Measurements from ENCODE around the gene ABCA4.
A peak's percentile ranks its signal among the peaks of the same experiment; 100 is the strongest.

The ABCA4 gene

DNA sequence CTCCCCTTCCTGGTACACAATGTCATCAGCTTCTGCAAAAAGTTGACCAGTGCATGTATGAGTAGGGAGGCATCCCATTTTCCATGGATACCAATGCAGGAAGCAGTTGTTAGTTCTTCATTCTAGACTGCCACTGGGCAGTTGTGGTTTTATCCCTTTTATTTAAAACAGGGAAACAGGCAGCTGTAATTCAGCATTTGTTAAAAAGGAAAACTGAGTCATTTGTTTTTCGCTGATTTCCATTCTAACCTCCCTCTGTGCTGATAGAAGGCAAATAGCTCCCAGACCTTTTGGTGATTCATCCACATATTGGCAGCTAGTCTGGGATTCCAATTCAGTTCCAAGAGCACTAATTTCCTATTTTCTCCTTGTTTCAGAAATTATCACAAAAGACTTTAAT lies 21.1 kb upstream of the ABCA4 start:
- Histone ChIP-seq H4K91ac (ENCODE audit: low read depth, low read length, poor library complexity) (no peak overlapping the region), H4K8ac (ENCODE audit: low read depth, low read length) (no peak overlapping the region), H2BK120ac (ENCODE audit: low read depth, low read length) (no peak overlapping the region), H3K4ac (ENCODE audit: low read length) (no peak overlapping the region), H3K23ac (ENCODE audit: low read depth, low read length, poor library complexity) (no peak overlapping the region), H3K9me3 (replicated peaks in 1 of 2; ENCODE audit: control insufficient read depth in 2 of 2, insufficient read depth in 1 of 2, low read depth in 1 of 2, low read length in 2 of 2) (no peaks in the 10 kb centered on the region), H2AK5ac (ENCODE audit: low read depth, low read length) (no peak overlapping the region), H2AFZ (ENCODE audit: low read length) (no peak overlapping the region), H2BK12ac (ENCODE audit: low read length) (no peak overlapping the region), H3K36me3 (replicated peaks in 1 of 2; ENCODE audit: control insufficient read depth in 2 of 2, insufficient read depth in 2 of 2, low read length in 2 of 2) (no peaks in the 10 kb centered on the region), H3K14ac (ENCODE audit: low read length) (no peak overlapping the region), H2BK5ac (ENCODE audit: low read length) (no peak overlapping the region), H3K9ac (ENCODE audit: low read depth, low read length, poor library complexity) (no peak overlapping the region), H3K18ac (ENCODE audit: low read length) (no peak overlapping the region), H3K79me1 (ENCODE audit: low read depth, low read length) (no peaks in the 10 kb centered on the region), H2BK15ac (ENCODE audit: low read length) (no peak overlapping the region), H3K27ac (replicated peaks; ENCODE audit: low read length) (no peak overlapping the region), H3K4me1 (ENCODE audit: control insufficient read depth in 2 of 2, insufficient read depth in 1 of 2, low read depth in 1 of 2, low read length in 2 of 2) (peaks cover 0 to 2% of the 10 kb centered on the region in 2 donors), H3K27me3 (ENCODE audit: control insufficient read depth in 3 of 3, insufficient read depth in 3 of 3, low read depth in 1 of 3, low read length in 3 of 3) (no peaks in the 10 kb centered on the region), H3K4me2 (ENCODE audit: insufficient read depth, low read length, poor library complexity, severe bottlenecking) (no peak overlapping the region), H3K4me3 (ENCODE audit: low read length in 2 of 2) (no peak overlapping the region)
- DNase-seq (ENCODE audit: low spot score) = no peak
- WGBS, 2 donors (ENCODE audit: extremely low coverage in 2 of 2, insufficient read length in 2 of 2, insufficient replicate concordance in 1 of 2) = no CpG with 5 or more reads among the region's 1 CpG

DNA sequence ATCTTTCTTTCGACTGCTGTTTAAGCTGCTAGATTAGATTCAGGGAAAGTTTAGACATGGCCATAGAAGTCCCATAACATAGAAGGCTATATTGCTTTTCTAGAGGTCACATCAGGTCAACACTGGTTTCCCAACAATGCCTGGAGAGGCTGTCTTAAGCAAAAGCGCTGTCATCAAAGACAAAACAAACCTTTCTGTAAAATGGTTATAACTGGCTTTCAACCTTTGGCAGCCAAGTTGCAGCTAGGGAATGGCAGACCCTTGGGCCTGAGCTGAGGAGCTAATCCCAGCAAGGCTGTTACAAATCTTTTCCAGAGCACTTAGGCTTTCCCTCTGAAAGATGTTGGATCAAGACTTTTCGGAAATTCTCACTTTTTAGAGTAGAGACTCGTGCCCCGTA lies 11.2 kb upstream of the ABCA4 start:
- Histone ChIP-seq H4K8ac (ENCODE audit: low read depth, low read length) (no peak overlapping the region), H3K27me3 (ENCODE audit: control insufficient read depth in 3 of 3, insufficient read depth in 3 of 3, low read depth in 1 of 3, low read length in 3 of 3) (no peaks in the 10 kb centered on the region), H3K4me3 (ENCODE audit: low read length in 2 of 2) (no peak overlapping the region), H2BK120ac (ENCODE audit: low read depth, low read length) (no peak overlapping the region), H4K91ac (ENCODE audit: low read depth, low read length, poor library complexity) (no peak overlapping the region), H3K36me3 (replicated peaks in 1 of 2; ENCODE audit: control insufficient read depth in 2 of 2, insufficient read depth in 2 of 2, low read length in 2 of 2) (no peaks in the 10 kb centered on the region), H3K4ac (ENCODE audit: low read length) (no peak overlapping the region), H3K9ac (ENCODE audit: low read depth, low read length, poor library complexity) (no peak overlapping the region), H3K14ac (ENCODE audit: low read length) (no peak overlapping the region), H2AK5ac (ENCODE audit: low read depth, low read length) (no peak overlapping the region), H3K23ac (ENCODE audit: low read depth, low read length, poor library complexity) (no peak overlapping the region), H3K9me3 (replicated peaks in 1 of 2; ENCODE audit: control insufficient read depth in 2 of 2, insufficient read depth in 1 of 2, low read depth in 1 of 2, low read length in 2 of 2) (peaks cover 2 to 5% of the 10 kb centered on the region in 2 donors), H3K79me1 (ENCODE audit: low read depth, low read length) (no peaks in the 10 kb centered on the region), H3K4me2 (ENCODE audit: insufficient read depth, low read length, poor library complexity, severe bottlenecking) (no peak overlapping the region), H2BK5ac (ENCODE audit: low read length) (no peak overlapping the region), H2BK15ac (ENCODE audit: low read length) (no peak overlapping the region), H3K18ac (ENCODE audit: low read length) (no peak overlapping the region), H2AFZ (ENCODE audit: low read length) (no peak overlapping the region), H3K4me1 (ENCODE audit: control insufficient read depth in 2 of 2, insufficient read depth in 1 of 2, low read depth in 1 of 2, low read length in 2 of 2) (peaks cover 4 to 6% of the 10 kb centered on the region in 2 donors), H2BK12ac (ENCODE audit: low read length) (no peak overlapping the region), H3K27ac (replicated peaks; ENCODE audit: low read length) (no peak overlapping the region)
- WGBS, 2 donors (ENCODE audit: extremely low coverage in 2 of 2, insufficient read length in 2 of 2, insufficient replicate concordance in 1 of 2) = no CpG with 5 or more reads among the region's 5 CpGs
- DNase-seq (ENCODE audit: low spot score) = no peak

DNA sequence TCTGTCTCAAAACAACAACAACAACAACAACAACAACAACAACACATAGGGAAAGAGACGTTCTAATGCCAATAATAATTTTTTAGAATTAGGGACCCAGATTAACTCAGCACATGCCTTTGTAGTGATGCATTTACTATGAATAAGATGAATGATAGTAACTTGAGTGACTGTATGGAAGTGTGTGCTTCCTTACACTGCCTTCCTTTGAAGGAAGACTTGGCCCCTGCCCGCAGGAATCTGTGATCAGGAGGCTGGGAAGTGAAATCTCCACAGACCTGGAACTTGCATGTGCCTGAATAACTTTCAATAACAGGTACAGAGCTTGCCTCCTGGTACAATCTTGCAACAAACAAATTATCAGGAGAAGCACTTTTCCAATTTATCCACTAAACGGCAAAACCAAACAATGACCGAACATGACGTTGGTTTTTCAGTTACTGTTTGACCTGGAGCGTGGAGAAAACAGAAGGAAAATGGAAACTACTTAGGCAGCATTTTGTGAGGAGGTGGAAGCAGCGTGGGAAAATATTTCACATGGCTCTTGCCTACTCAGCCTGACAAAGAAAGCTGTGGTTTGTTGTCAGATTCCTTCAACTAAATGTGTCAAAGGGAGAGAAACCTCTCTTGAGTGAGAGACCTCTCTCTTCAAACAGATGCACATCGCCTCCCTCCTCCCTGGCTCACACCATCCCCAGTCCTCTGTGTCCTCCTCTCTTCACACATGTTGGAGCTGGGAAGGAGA lies 10.1 kb upstream of the ABCA4 start:
- H3K4me1 ChIP-seq (ENCODE audit: control insufficient read depth in 2 of 2, insufficient read depth in 1 of 2, low read depth in 1 of 2, low read length in 2 of 2) = peaks cover 6 to 7% of the 10 kb centered on the region in 2 donors
- no peak overlapping the region for H3K4me3 ChIP-seq (ENCODE audit: low read length in 2 of 2)
- no peak overlapping the region for H3K4ac ChIP-seq (ENCODE audit: low read length)
- H2BK5ac ChIP-seq (ENCODE audit: low read length) = no peak overlapping the region
- H2BK15ac ChIP-seq (ENCODE audit: low read length) = no peak overlapping the region
- H3K23ac ChIP-seq (ENCODE audit: low read depth, low read length, poor library complexity) = no peak overlapping the region
- H3K27ac ChIP-seq (replicated peaks; ENCODE audit: low read length) = peak overlapping the region; percentile 8
- no peak overlapping the region for H2BK12ac ChIP-seq (ENCODE audit: low read length)
- no peaks in the 10 kb centered on the region for H3K27me3 ChIP-seq (ENCODE audit: control insufficient read depth in 3 of 3, insufficient read depth in 3 of 3, low read depth in 1 of 3, low read length in 3 of 3)
- no CpG with 5 or more reads among the region's 8 CpGs for WGBS, 2 donors (ENCODE audit: extremely low coverage in 2 of 2, insufficient read length in 2 of 2, insufficient replicate concordance in 1 of 2)
- H4K8ac ChIP-seq (ENCODE audit: low read depth, low read length) = no peak overlapping the region
- no peaks in the 10 kb centered on the region for H3K36me3 ChIP-seq (replicated peaks in 1 of 2; ENCODE audit: control insufficient read depth in 2 of 2, insufficient read depth in 2 of 2, low read length in 2 of 2)
- H2AK5ac ChIP-seq (ENCODE audit: low read depth, low read length) = no peak overlapping the region
- H2AFZ ChIP-seq (ENCODE audit: low read length) = peak overlapping the region; percentile 61
- H3K9ac ChIP-seq (ENCODE audit: low read depth, low read length, poor library complexity) = no peak overlapping the region
- H2BK120ac ChIP-seq (ENCODE audit: low read depth, low read length) = no peak overlapping the region
- H3K4me2 ChIP-seq (ENCODE audit: insufficient read depth, low read length, poor library complexity, severe bottlenecking) = no peak overlapping the region
- peaks cover 2 to 5% of the 10 kb centered on the region in 2 donors for H3K9me3 ChIP-seq (replicated peaks in 1 of 2; ENCODE audit: control insufficient read depth in 2 of 2, insufficient read depth in 1 of 2, low read depth in 1 of 2, low read length in 2 of 2)
- H3K79me1 ChIP-seq (ENCODE audit: low read depth, low read length) = no peaks in the 10 kb centered on the region
- peak overlapping the region; percentile 20 for H3K18ac ChIP-seq (ENCODE audit: low read length)
- H4K91ac ChIP-seq (ENCODE audit: low read depth, low read length, poor library complexity) = no peak overlapping the region
- no peak for DNase-seq (ENCODE audit: low spot score)
- no peak overlapping the region for H3K14ac ChIP-seq (ENCODE audit: low read length)

DNA sequence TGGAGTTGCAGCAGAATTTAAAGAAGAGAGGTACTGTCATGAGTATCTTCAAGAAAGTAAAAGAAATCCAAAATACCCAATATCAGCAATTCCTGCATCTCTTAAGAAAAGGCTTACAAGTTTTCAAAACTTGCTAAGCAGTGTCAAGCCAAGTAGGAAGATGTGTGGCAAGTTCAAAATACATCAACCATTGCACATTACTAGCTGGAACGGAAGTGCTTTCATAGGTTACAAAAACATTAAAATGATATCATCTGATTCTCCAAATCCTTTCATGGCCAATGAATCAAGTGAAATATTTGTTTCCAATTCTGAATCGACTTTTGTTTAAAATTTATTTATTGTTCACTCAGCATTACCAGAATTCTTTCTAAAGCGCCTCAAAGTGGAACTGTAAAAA lies 5.7 kb upstream of the ABCA4 start:
- Histone ChIP-seq H2AK5ac (ENCODE audit: low read depth, low read length) (no peak overlapping the region), H3K18ac (ENCODE audit: low read length) (no peak overlapping the region), H3K23ac (ENCODE audit: low read depth, low read length, poor library complexity) (no peak overlapping the region), H3K79me1 (ENCODE audit: low read depth, low read length) (no peaks in the 10 kb centered on the region), H3K14ac (ENCODE audit: low read length) (no peak overlapping the region), H4K8ac (ENCODE audit: low read depth, low read length) (no peak overlapping the region), H2BK15ac (ENCODE audit: low read length) (no peak overlapping the region), H3K9ac (ENCODE audit: low read depth, low read length, poor library complexity) (no peak overlapping the region), H3K4me2 (ENCODE audit: insufficient read depth, low read length, poor library complexity, severe bottlenecking) (no peak overlapping the region), H3K4me3 (ENCODE audit: low read length in 2 of 2) (no peak overlapping the region), H3K27me3 (ENCODE audit: control insufficient read depth in 3 of 3, insufficient read depth in 3 of 3, low read depth in 1 of 3, low read length in 3 of 3) (no peaks in the 10 kb centered on the region), H2BK12ac (ENCODE audit: low read length) (no peak overlapping the region), H3K9me3 (replicated peaks in 1 of 2; ENCODE audit: control insufficient read depth in 2 of 2, insufficient read depth in 1 of 2, low read depth in 1 of 2, low read length in 2 of 2) (no peaks in the 10 kb centered on the region), H2AFZ (ENCODE audit: low read length) (no peak overlapping the region), H3K36me3 (replicated peaks in 1 of 2; ENCODE audit: control insufficient read depth in 2 of 2, insufficient read depth in 2 of 2, low read length in 2 of 2) (no peaks in the 10 kb centered on the region), H4K91ac (ENCODE audit: low read depth, low read length, poor library complexity) (no peak overlapping the region), H2BK5ac (ENCODE audit: low read length) (no peak overlapping the region), H3K4ac (ENCODE audit: low read length) (no peak overlapping the region), H2BK120ac (ENCODE audit: low read depth, low read length) (no peak overlapping the region), H3K27ac (replicated peaks; ENCODE audit: low read length) (no peak overlapping the region), H3K4me1 (ENCODE audit: control insufficient read depth in 2 of 2, insufficient read depth in 1 of 2, low read depth in 1 of 2, low read length in 2 of 2) (peaks cover 3 to 7% of the 10 kb centered on the region in 2 donors)
- WGBS, 2 donors (ENCODE audit: extremely low coverage in 2 of 2, insufficient read length in 2 of 2, insufficient replicate concordance in 1 of 2) = no CpG with 5 or more reads among the region's 3 CpGs
- DNase-seq (ENCODE audit: low spot score) = no peak

Measured in neuronal stem cell (in vitro differentiated cells).